ENCODE measurements around the gene MRPS10.
"Not testable (repeated sequence)": the region's sequence is repeated elsewhere in the genome, so short reads cannot be mapped to it uniquely, and the experiment has no call there.

MRPS10 gene

DNA sequence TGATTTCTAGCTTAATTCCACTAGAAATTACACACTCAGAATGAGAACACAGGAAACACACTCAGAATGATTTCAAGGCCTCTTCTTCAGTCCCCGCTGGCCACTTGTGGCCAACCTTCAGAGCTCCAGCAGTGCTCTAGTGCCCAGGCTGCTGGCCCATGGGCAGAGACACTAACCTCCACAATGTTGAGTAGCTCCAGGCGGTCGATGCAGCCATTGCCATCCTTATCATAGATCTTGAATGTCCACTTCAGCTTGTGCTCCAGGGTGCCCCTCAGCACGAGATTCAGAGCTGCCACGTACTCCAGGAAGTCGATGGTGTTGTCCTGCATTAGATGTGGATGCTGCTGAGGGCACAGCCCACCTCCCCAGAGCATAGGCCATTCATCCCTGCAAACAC is 29.3 kb downstream of the MRPS10 start:
- DNase-seq: no peak
- in situ Hi-C loops (cut with MboI; ENCODE audit: low pct_unique_long_range_greater_than_20kb, low sequenced_read_pairs): no loop called here

DNA sequence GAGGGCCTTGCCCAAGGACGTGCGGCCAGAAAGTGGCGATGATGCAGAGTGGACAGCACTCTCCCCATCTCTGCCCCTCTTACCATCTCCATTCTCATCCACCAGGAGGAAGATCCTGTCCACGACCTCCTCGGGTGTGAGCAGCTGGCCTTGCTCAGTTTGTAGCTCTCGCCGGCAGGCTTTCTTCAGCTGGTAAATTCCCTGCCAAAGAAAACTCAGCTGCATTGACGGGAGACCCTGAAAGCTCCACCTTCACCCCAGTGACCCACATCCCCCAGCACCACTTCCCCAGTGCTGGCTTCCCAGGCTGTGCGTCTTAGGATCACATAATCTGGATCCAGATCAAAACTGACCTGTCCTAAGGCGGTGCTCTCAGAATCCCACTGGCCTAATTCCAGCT is 32.1 kb downstream of the MRPS10 start:
- in situ Hi-C loops (cut with MboI; ENCODE audit: low pct_unique_long_range_greater_than_20kb, low sequenced_read_pairs): no loop called here
- DNase-seq: no peak

DNA sequence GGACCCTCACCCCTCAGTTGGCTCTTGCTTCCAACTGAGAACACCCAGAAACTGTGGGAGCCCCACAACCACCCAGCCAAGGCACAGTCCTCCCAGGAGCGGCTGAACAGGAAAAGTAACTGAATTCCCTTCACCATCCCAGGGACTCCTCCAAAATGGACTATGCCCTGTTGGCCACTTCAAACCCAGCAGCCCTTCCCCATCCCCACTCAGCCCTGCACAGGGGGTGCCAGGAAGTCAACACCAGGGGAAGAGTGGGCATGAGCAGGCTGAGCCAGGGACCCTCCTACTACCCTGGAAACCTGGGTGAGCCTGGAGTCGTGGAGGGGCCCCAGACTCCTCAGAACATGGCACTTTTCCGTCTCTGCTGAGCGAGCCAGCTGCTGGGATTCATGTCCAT is 33.2 kb downstream of the MRPS10 start:
- in situ Hi-C loops (cut with MboI; ENCODE audit: low pct_unique_long_range_greater_than_20kb, low sequenced_read_pairs): no loop called here
- DNase-seq: no peak

DNA sequence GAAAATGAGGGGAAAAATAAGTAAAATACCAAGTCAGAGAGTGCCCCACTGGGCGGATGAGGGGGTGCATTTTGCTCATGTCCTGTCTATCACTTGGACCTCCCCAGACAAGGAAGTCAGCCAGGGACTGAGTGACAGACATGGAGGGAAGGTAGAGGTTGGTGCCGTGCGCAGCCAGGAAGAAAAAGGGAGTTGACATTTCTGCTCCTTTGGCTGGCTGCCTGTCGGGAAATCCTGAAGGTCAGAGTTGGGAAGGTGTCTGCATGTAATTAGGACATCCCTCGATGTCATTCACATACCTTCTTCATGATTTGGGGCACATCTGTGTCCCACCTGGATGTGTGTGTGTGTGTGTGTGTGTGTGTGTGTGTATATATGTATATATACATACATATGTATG is 35.6 kb downstream of the MRPS10 start:
- no peak for DNase-seq
- in situ Hi-C loops (cut with MboI; ENCODE audit: low pct_unique_long_range_greater_than_20kb, low sequenced_read_pairs): no loop called here

DNA sequence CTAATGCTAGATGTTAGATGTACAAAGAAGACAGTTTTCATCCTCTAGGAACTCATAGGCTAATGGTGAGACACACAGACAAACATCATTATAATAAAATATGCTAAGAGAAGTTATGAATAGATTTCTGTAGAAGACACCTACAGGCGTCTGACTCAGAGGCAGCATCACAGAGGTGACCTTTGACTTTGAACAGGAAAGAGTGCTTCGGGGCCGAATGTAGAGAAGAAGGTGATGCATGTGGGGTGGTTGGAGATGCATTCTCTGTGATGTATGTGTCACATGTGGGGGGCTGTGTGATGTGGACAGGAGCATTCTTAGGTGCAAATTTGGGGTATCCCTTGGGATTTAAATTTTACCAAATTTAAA is 37.7 kb downstream of the MRPS10 start:
- in situ Hi-C loops (cut with MboI; ENCODE audit: low pct_unique_long_range_greater_than_20kb, low sequenced_read_pairs): no loop called here
- DNase-seq: no peak

DNA sequence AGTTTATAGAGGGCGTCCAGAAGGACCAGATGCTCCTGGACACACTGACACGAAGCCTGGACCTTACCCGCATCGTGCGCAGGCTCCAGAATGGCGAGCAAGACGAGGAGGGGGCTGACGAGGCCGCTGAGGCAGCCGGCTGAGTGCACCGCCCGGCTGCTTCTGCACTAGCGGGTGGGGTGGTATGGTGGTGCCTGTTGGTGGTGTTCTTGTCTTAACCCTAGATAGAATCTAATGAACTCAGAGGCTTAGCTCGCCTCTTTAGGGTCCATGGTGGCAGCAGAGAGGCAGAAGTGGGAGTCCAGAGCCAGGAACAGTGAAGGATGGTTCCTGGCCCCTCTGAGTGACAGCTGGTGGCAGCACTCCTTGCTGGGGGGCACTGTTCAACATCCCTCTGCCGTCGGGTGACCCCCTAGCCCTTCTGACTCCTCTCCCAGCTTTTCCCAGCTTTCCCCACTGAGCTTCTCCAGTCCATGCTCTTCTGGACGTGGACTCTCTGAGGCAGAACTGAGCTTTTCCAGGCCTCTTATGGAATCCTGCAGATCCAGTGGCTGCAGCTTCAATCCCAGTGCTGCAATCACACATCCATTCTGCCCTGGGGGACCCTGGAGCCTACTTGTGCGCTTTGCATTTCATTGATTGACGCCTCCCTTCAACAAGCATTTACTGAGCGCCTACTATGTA is 38.3 kb downstream of the MRPS10 start:
- in situ Hi-C loops (cut with MboI; ENCODE audit: low pct_unique_long_range_greater_than_20kb, low sequenced_read_pairs): no loop called here
- DNase-seq: no peak

DNA sequence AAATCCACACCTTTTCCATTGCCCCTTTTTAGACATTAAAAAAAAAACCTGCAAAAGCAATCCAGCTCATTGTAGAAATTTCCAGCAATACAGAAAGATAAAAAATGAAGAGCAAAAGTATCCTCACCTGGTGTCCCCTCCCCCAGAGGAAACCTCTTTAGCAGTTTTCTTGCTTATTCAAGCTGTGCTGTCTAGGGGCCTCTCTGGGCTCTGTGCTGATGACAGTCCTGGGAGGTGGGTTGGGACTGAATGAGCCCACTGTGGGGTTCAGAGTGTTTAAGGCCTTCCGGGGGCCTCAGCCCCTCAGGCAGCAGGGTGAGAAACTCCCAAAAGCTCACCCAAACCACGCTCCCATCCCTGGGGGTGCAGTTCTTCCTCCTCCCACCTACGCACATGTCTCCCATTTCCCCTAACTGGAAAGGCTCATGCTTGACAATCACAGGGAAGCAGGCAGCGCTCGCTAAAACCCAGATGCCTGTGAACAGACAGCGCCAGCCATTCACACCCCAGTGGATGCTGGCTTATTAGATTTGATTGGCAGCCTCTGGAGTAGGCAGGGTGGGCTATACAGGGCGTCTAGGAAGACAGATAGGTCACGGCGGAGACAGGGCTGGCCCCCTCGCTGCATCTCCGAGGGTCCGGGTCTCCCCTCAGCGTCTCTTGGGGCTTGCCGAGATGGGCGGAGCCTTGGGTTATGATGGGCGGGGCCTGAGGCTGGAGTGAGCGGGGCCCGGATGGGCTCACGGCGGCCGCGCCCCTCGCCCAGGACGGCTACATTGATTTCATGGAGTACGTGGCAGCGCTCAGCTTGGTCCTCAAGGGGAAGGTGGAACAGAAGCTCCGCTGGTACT is 39.9 kb downstream of the MRPS10 start:
- DNase-seq: no peak

DNA sequence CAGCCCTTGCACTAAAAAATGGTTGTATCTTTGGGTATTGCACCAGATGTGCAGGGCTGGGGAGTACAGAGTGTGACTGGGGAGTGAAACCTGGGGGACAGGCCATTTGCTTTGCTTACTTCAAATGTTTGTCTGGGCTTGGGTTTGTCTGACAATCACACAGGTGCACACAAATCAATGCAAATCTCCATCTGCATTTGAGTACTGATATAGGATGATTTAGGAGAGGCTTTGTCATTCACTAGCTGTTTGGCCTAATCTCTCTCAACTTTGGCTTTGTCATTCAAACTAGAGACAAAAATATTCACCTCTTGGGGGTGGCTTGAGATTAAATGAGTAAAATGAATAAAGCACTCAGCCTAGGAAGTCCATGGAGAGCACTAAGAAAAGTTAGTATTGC is 40.7 kb downstream of the MRPS10 start:
- in situ Hi-C loops (cut with MboI; ENCODE audit: low pct_unique_long_range_greater_than_20kb, low sequenced_read_pairs): no loop called here

More for the DNA sequence above, 39.9 kb downstream of the MRPS10 start:
- in situ Hi-C loops (cut with MboI; ENCODE audit: low pct_unique_long_range_greater_than_20kb, low sequenced_read_pairs): no loop called here

DNA sequence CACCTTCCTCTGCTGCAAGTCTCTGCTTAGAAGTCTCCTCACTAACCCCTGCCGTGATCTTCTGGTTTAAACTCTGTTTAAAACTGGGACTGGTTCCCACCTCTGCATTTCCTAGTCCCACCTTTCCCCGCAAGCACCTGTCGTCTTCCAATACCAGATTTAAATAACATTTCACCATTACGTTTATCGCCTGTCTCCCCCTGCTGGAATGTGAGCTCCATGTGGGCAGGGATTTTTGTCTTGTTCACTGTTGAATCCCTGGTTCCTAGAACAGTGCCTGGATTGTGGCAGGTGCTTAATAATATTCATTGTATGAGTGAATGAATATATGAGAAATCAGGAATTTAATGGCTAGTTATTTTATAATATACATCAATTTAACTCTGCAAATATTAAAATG is 41.8 kb downstream of the MRPS10 start:
- in situ Hi-C loops (cut with MboI; ENCODE audit: low pct_unique_long_range_greater_than_20kb, low sequenced_read_pairs): no loop called here

More for the DNA sequence above, 40.7 kb downstream of the MRPS10 start:
- no peak for DNase-seq

DNA sequence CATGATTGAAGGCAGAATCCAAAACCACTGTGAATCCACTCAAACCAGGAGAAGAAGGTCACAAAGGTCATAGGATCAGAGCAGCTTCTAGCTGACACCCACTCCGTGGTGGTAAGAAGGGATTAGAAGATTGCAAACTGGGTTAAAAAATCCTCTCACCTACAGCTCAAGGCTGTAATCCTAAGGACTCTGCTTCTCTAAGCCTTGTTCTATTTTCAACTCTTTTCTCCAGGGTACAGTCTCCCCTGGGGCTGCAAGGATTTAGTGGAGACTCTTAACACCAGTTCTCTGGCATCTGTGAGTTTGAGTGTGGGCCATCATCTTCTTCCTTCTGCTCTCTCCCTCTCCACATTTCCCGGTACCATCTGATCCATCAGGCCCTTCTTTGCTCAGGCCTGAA is 44.6 kb downstream of the MRPS10 start, which contains the start of gene GUCA1A:
Gene GUCA1A (plus strand): TSS at position 264 of the 400 bp plus-strand sequence. CDS start 250 bp downstream, outside the sequence.
- in situ Hi-C loops (cut with MboI; ENCODE audit: low pct_unique_long_range_greater_than_20kb, low sequenced_read_pairs): no loop called here
- DNase-seq: no peak

More for the DNA sequence above, 41.8 kb downstream of the MRPS10 start:
- no peak for DNase-seq

DNA sequence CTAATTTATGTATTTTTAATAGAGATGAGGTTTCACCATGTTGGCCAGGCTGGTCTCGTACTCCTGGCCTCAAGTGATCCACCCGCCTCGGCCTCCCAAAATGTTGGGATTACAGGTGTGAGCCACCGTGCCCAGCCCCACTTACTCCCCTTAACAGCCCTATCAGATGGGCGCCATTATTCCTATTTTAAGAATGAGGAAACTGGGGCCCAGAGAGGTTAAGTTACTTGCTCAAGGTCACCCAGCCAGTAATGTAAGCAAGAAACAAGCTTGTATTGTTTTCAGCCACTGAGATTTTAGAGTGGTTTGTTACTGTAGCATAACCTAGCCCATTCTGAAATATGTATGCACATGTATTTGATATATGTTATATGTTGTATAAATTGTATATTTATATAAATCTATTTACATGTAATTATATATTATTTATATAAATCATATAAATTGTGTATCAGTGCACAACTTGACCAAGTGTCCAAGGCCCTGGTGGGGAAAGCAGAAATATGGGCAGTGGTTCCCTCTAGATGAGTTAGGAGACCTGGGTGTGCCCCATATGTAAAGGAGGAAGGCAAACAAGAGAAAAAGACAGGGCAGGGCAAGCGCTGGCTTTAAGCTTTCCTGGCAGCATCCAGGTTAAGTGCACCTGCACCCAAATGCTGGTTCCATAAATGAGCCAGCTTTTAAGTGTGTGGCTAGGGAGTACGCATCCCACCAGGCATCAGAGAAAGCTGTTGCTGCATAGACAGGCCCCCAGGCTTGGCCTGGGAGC is 45.7 kb downstream of the MRPS10 start:
- in situ Hi-C loops (cut with MboI; ENCODE audit: low pct_unique_long_range_greater_than_20kb, low sequenced_read_pairs): no loop called here
- no peak for DNase-seq

DNA sequence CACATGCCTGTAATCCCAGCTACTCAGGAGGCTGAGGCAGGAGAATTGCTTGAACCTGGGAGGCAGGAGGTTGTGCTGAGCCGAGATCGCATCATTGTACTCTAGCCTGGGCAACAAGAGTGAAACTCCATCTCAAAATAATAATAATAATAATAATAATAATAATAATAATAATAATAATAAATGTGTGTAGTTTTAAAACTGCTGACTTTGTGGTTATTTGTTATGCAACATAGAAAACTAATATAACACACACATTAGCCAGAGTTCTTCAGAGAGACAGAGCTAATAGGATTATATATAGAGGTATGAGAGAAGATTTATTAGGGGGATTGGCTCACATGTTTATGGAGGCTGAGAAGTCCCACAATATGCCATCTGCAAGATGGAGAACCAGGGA is 47.9 kb downstream of the MRPS10 start:
- DNase-seq; in situ Hi-C loops (cut with MboI; ENCODE audit: low pct_unique_long_range_greater_than_20kb, low sequenced_read_pairs): not testable (repeated sequence)

DNA sequence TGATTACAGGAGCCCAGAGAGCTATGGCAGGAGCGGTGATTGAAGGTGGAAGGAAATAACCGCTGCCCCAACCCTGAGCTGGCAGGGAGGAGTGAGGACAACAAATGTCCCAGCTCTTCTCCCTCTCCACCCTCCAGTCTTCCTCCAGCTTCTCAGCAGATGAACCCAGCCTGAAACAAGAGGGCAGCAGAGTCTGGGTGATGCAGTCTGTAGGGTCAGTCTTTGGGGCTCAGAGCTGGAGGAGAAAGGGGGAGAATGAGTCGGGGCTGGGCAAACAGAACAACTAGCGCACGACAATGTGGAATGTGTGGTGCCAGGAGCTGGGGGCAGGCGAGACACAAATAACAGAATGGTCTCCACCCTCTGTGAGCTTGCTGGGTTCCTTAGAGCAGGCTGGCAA is 49.0 kb downstream of the MRPS10 start:
- in situ Hi-C loops (cut with MboI; ENCODE audit: low pct_unique_long_range_greater_than_20kb, low sequenced_read_pairs): no loop called here
- DNase-seq: no peak

DNA sequence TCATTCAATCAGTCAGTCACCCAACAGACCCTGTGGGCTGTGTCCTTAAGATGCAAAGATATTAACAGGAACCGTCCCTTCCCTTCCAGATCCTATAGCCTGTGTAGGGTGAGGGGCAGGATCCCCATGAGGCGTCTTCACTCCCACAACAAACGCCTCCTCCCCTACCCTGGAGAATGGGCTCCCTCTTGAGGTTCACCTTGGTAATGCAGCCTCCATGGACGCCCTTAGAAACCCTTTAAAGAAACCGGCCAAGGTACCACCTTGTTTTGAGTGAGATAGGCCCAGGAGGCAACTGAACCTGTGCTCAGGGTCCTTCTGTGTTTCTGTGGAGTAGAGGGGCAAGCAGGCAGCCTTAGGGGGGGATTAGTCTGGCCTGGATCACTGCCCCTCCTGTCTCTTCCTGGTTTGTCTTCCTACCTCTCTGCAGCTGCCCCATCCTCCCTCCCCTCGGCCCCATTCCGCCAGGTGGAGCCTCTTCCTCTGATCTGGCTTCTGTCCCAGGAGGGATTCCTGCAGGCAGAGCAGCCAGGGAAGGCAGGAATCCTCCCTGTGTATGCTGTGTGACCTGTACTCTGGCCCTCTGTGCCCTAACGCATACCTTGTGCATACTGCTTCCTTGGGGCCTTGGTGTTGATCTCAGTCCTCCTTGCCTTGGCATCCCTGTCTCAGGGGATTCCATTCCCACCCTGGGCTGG is 51.1 kb downstream of the MRPS10 start:
- in situ Hi-C loops (cut with MboI; ENCODE audit: low pct_unique_long_range_greater_than_20kb, low sequenced_read_pairs): no loop called here
- peak; percentile 89 for DNase-seq

DNA sequence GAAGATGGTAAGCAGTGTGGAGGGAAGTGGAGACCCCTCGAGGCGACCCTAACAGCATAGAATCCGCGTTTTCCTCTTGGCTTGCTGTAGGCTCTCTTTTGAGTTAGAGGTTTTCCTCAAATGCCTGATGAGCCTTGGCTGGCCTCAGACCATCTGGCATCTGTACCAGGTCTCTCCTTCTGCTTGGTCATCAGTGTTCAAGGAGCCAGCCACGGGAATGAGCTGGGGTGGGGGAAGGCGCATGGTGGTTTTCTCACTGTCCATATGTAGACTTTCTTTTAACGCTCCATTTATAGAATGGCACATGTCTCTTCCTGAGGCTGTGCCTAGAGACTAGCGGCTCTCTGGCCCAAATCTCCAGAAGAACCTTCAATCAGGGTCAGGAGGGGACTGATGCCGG is 52.6 kb downstream of the MRPS10 start:
- DNase-seq: no peak
- in situ Hi-C loops (cut with MboI; ENCODE audit: low pct_unique_long_range_greater_than_20kb, low sequenced_read_pairs): no loop called here

DNA sequence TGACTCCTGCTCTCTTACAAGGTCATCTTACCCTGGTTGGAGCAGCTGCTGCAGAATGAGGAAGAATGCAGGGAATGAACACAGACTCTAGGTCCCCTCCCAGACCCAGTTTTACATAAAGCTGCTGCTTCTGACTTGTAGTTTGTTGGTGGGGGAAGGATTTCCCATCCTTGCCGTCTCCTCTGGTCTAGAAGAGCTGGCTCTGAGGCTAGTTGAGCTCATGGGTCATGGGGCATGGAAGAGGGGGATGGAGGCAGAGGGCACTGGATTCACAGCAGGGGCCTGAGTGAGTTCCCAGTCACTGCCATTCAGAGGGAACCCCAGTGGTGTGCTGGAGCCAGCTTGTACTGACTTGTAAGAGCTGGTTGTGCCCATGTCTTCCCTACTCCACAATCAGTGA is 53.7 kb downstream of the MRPS10 start:
- in situ Hi-C loops (cut with MboI; ENCODE audit: low pct_unique_long_range_greater_than_20kb, low sequenced_read_pairs): no loop called here
- DNase-seq: peak; percentile 26

DNA sequence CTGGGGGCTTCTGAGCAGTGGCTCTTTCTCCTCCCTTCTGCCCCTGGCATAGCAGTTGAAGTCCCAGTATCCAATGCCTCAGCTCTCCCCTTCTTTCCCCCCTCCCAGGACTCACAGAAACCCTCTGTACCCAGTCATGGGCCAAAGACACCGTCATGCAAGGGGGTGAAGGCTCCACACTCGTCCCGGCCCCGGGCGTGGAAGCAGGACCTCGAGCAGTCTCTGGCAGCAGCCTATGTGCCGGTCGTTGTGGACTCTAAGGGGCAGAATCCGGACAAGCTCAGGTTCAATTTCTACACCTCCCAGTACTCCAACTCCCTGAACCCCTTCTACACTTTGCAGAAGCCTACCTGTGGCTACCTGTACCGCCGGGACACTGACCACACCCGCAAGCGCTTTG is 54.8 kb downstream of the MRPS10 start:
- no peak for DNase-seq
- in situ Hi-C loops (cut with MboI; ENCODE audit: low pct_unique_long_range_greater_than_20kb, low sequenced_read_pairs): no loop called here

DNA sequence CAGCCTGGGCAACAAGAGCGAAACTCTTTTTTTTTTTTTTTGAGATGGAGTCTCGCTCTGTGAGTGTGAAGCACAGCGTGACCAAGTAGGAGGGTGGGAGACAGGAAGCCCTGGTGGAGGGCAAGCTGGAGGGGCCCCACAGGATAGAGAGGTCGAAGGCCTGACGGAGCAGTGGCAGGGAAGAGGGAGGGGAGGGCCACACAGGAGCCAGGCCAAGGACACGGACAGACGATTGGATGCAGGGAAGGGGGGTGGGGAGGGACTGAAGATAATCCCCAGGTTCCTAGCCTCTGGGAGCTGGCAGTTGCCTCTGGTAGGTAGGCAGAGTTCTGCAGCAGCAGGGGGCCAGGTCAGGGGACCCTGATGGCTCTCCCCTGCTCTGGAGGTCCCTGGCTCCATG is 55.3 kb downstream of the MRPS10 start:
- no peak for DNase-seq
- in situ Hi-C loops (cut with MboI; ENCODE audit: low pct_unique_long_range_greater_than_20kb, low sequenced_read_pairs): no loop called here

DNA sequence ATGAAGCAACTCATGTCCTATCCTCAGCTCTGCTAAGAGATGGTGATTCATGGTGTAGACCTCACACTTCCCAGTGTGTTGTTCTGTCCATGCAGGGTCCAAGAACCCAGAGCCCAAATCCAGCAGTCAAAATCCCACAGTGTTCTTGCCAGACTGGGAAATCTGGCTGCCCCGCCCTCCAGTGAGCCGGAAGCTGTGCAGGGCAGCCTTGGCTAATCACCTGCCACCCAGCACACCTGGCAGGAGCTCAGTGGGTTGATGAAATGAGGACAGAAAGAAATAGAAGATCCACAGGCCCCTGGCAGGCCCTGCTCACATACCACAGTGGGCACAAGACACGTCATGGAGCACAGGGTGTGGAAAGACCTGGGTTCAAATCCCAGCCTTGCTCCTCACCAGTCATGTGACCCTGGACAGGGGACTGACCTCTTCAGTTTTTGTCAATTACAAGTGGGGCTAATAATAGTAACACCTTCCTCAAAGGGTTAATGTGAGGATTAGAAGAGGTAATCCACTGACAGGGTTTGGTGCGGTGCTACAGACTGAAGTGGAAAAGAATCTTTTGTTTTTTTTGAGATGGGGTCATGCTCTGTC is 58.1 kb downstream of the MRPS10 start:
- no peak for DNase-seq
- in situ Hi-C loops (cut with MboI; ENCODE audit: low pct_unique_long_range_greater_than_20kb, low sequenced_read_pairs): no loop called here
